ENCODE measurements around the gene NME7. TPM values are rescaled to one million over a fixed set of nuclear protein-coding genes. Genes with fewer than 3 reads are reported as not detected.

Gene NME7
- total RNA-seq, 1 experiment from 2014 or later: 21.8 TPM

GRCh38 chr1:169108223-169108622 lies 259.4 kb downstream of the NME7 start:
- no peak for DNase-seq (ENCODE audit: low read depth, low spot score)

More at GRCh38 chr1:169108223-169108622, 259.4 kb downstream of the NME7 start:
- Histone ChIP-seq H3K9me3 (ENCODE audit: control insufficient read depth in 1 of 2, insufficient read depth in 1 of 2, low read depth in 1 of 2, low read length in 2 of 2) (no peaks in the 10 kb centered on the region), H3K4me1 (ENCODE audit: control insufficient read depth in 1 of 2, insufficient read depth in 2 of 2, low read length in 2 of 2) (peaks cover 57 to 71% of the 10 kb centered on the region in 2 experiments), H3K36me3 (ENCODE audit: control insufficient read depth in 1 of 2, insufficient read depth in 2 of 2, low read length in 2 of 2) (peaks cover 11 to 12% of the 10 kb centered on the region in 2 experiments; a peak in 3 of 4 replicates), H3K79me2 (ENCODE audit: insufficient read depth, low read length) (peaks cover 65% of the 10 kb centered on the region), H3K9me2 (ENCODE audit: insufficient read depth) (no peaks in the 10 kb centered on the region), H4K20me1 (ENCODE audit: insufficient read depth) (no peaks in the 10 kb centered on the region), H3K4me2 (ENCODE audit: low read length) (peak overlapping the region; percentile 90), H2AFZ (ENCODE audit: low read depth, low read length, poor library complexity, severe bottlenecking) (no peak overlapping the region), H3K27me3 (ENCODE audit: insufficient read depth, low read length) (no peaks in the 10 kb centered on the region), H3K9ac (ENCODE audit: low read length) (peak overlapping the region; percentile 95), H3K27ac (ENCODE audit: low read depth, low read length) (peak overlapping the region; percentile 85), H3K4me3 (replicated peaks in 1 of 2; ENCODE audit: low read depth in 1 of 2, low read length in 2 of 2) (peak overlapping the region; percentile 72 to 84)
- ChIA-PET POLR2A (interaction anchor here (1.0 kb wide), 1 partner anchor 260 kb away, joined by 3 read pairs; the partner anchor contains the start of gene BLZF1), RAD21 (ENCODE audit: low non-redundant PET in 1 of 2, low total read pairs in 2 of 2, uncharacterized antibody in 2 of 2, unreplicated experiment in 2 of 2) (interaction anchor here in 1 of 2 experiments (2.5 kb wide), 1 partner anchor 240 kb away, joined by 5 read pairs; no protein-coding TSS in a partner anchor), CTCF (interaction anchor here (0.6 to 4.7 kb wide), 3 partner anchors 19 to 505 kb away, joined by 3 to 14 read pairs (median 5); no protein-coding TSS in a partner anchor)
- no TSS peak for BruUV-seq (replicated peaks)
- no peak for TF ChIP-seq FOSL1 (IDR thresholded peaks at IDR 0.05; ENCODE audit: low read depth)
- no peak for TF ChIP-seq SP1 (IDR thresholded peaks at IDR 0.05; ENCODE audit: low read depth)
- no peak for TF ChIP-seq ZBTB33 (IDR thresholded peaks at IDR 0.05; ENCODE audit: extremely low read depth, insufficient replicate concordance, low read length)
- TF ChIP-seq SIN3A (IDR thresholded peaks at IDR 0.05; ENCODE audit: low read depth): no peak
- no peak for TF ChIP-seq MAX (IDR thresholded peaks at IDR 0.05)
- TF ChIP-seq ZFX (IDR thresholded peaks at IDR 0.05): no peak
- TF ChIP-seq ZNF274 (IDR thresholded peaks at IDR 0.05; ENCODE audit: low read depth, low read length): no peak
- TF ChIP-seq EGR1 (IDR thresholded peaks at IDR 0.05; ENCODE audit: low read depth): no peak
- no peak for TF ChIP-seq SRF (IDR thresholded peaks at IDR 0.05; ENCODE audit: low read depth)
- no peak for TF ChIP-seq CTCF (IDR thresholded peaks at IDR 0.05 in 2 of 3, conservative IDR thresholded peaks at IDR 0.05 in 1 of 3; ENCODE audit: borderline replicate concordance in 1 of 3, insufficient read depth in 1 of 3, low read depth in 2 of 3, low read length in 2 of 3)
- TF ChIP-seq CBX3 (IDR thresholded peaks at IDR 0.05; ENCODE audit: low read depth): no peak
- TF ChIP-seq EZH2phosphoT487 (IDR thresholded peaks at IDR 0.05; ENCODE audit: borderline replicate concordance): no peak
- no peak for TF ChIP-seq ATF3 (IDR thresholded peaks at IDR 0.05)
- TF ChIP-seq TCF7L2 (IDR thresholded peaks at IDR 0.05; ENCODE audit: borderline replicate concordance, extremely low read depth, insufficient read depth, insufficient read length): no peak
- no peak for TF ChIP-seq JUND (IDR thresholded peaks at IDR 0.05)
- TF ChIP-seq ELF1 (IDR thresholded peaks at IDR 0.05; ENCODE audit: borderline replicate concordance, low read depth): no peak
- no peak for TF ChIP-seq RAD21 (IDR thresholded peaks at IDR 0.05; ENCODE audit: low read depth)
- TF ChIP-seq YY1 (IDR thresholded peaks at IDR 0.05; ENCODE audit: extremely low read depth, insufficient replicate concordance, low read depth, low read length): no peak
- intact Hi-C loops (cut with micrococcal nuclease): loop anchor here (5.0 kb wide), 1 partner anchor 486 kb away; no protein-coding TSS in a partner anchor
- ATAC-seq: no peak
